H1 (cell line): Measurements from ENCODE around the gene FOXC1. TPM values are rescaled to one million over a fixed set of nuclear protein-coding genes. Genes with fewer than 3 reads are reported as not detected.

ENCODE experiments used
- polyA plus RNA-seq, 7 experiments: library from polyadenylated mRNA; depleted of rRNA in 3 of 7; stranded (reverse) in 5 of 7; unstranded in 2 of 7; fragments of >200 nt in 5 of 7; fragments of 200-250 nt in 2 of 7; gene quantifications; 1 replicate in 5 of 7; 2 replicates in 1 of 7; 4 replicates in 1 of 7; pipeline versions ENCODE4 v1.2.1 to v1.2.3, GENCODE V29; 2011 to 2013; ENCODE audit warnings: missing spikeins in 2 of 7, mixed read lengths in 2 of 7
- total RNA-seq: library from RNA; stranded (reverse); fragmentation: NEBNext Ultra II Directional; extraction: Animal tissue kit (Norgen Biotek cat#: 25700); gene quantifications from 2 replicates; pipeline ENCODE4 v1.2.1, GENCODE V29; 2021
- TF ChIP-seq, protein P1 (sequence below), 3 experiments: IDR thresholded peaks; 1 replicate in 2 of 3; 2 replicates in 1 of 3; pipeline versions ENCODE4 v1.5.1 to v1.6.1; 2011; ENCODE audit warnings: low read length in 3 of 3, mild to moderate bottlenecking in 3 of 3, inconsistent platforms in 2 of 3, low read depth in 1 of 3, moderate library complexity in 1 of 3; ENCODE audit not compliant: insufficient read depth in 1 of 3; ENCODE audit errors: control extremely low read depth in 1 of 3

Gene FOXC1
- total and polyA plus RNA-seq, 2 of the 8 experiments (the other 6 are each of a cell fraction or from before 2014, with no cell fraction given): 0.22 TPM; not detected in 1

DNA sequence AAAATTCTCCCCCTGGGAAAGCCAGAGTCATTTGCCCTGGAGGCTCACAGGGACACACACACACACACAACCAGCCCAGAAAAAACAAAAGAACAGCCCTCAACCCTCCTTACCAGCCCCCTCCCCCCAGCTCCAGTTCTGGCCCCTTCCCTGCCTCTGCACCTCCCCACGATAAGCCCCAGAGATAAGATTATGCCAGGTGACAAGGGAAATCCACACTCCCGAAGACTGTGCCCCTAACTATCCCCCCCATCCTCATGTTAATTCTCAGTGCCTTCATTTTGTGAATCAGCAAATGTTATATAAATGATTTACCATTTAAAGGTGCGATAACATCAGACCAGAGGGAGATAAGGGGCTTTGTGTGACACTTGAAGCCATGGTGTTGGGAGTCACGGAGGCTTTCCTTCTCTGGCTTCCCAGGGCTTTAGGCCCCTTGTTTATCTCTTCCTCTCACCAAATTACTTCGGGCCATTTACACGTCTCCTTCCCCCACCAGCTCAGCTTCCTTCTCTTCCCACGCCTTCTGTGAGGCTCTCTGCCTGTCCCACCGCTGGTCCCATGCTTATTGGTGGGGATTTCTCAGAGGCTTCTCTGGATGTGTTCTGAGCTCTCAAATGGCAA is 12.5 kb upstream of the FOXC1 start (continued):
- TF ChIP-seq, protein P1, sequence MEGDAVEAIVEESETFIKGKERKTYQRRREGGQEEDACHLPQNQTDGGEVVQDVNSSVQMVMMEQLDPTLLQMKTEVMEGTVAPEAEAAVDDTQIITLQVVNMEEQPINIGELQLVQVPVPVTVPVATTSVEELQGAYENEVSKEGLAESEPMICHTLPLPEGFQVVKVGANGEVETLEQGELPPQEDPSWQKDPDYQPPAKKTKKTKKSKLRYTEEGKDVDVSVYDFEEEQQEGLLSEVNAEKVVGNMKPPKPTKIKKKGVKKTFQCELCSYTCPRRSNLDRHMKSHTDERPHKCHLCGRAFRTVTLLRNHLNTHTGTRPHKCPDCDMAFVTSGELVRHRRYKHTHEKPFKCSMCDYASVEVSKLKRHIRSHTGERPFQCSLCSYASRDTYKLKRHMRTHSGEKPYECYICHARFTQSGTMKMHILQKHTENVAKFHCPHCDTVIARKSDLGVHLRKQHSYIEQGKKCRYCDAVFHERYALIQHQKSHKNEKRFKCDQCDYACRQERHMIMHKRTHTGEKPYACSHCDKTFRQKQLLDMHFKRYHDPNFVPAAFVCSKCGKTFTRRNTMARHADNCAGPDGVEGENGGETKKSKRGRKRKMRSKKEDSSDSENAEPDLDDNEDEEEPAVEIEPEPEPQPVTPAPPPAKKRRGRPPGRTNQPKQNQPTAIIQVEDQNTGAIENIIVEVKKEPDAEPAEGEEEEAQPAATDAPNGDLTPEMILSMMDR (IDR thresholded peaks at IDR 0.05; ENCODE audit: control extremely low read depth in 1 of 3, insufficient read depth in 1 of 3, low read depth in 1 of 3, low read length in 3 of 3): no peak
